ENCODE measurements around the gene KLHDC7A.

Gene KLHDC7A

DNA sequence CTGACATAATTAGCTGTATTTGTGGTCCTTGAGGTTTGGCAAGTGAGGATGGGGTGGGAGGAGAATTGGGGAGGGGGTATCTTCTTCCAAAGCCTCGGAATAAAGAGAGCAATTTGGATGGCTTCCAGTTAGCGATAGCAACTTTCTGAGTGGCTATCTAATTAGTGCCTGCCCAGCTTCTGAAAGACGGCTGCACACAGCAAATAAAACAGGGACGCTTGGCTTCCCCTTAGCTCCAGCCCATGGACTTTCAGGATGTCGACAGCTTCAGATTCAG is 31.1 kb downstream of the KLHDC7A start:
- Mint-ChIP-seq H3K9me3 (peaks cover 19% of the 10 kb centered on the region), H3K4me1 (ENCODE audit: low read depth) (no peaks in the 10 kb centered on the region), H3K36me3 (ENCODE audit: low read depth) (peaks cover 1% of the 10 kb centered on the region), H3K4me3 (no peak overlapping the region), H3K27me3 (ENCODE audit: low read depth) (no peaks in the 10 kb centered on the region), H3K27ac (no peak overlapping the region)

DNA sequence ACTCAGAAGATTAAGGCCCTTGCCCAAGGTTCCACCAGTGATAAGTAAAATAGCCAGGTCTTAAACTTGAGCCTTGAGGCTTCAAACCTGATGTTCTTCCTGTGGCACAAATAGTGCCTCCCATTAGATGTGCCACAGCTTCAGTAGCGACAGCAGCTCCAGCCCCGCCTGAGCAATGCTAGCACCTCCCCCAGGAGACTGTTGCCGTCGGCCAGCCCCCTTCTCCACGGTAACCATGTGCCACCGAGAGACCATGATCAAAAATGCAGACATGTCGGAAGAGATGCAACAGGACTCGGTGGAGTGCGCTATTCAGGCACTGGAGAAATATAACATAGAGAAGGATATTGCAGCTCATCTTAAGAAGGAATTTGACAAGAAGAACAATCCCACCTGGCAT is 32.2 kb downstream of the KLHDC7A start:
- Mint-ChIP-seq H3K27ac (no peak overlapping the region), H3K27me3 (ENCODE audit: low read depth) (no peaks in the 10 kb centered on the region), H3K9me3 (peaks cover 23% of the 10 kb centered on the region), H3K36me3 (ENCODE audit: low read depth) (peaks cover 1% of the 10 kb centered on the region), H3K4me3 (no peak overlapping the region), H3K4me1 (ENCODE audit: low read depth) (no peaks in the 10 kb centered on the region)

DNA sequence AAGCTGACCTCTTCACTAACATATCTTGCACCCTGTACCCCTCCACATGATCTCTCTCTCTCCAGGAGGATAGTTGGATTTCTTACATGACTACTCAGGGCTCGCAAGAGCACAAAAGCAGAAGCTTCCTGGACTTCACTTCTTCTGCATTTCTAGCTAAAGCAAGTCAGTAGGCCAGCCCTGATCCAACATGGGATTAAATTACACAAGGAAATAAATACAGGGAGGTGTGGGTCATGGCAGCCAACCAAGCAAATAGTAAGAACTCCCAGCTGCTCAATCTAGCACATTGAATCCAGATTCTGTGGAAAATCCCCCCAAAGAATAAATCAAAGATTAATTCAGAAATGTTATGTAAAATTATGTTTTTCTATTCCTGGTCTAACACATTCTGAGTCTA is 33.3 kb downstream of the KLHDC7A start:
- H3K27ac Mint-ChIP-seq, result no peak overlapping the region
- H3K36me3 Mint-ChIP-seq (ENCODE audit: low read depth), result peaks cover 1% of the 10 kb centered on the region
- H3K4me1 Mint-ChIP-seq (ENCODE audit: low read depth), result no peaks in the 10 kb centered on the region
- peaks cover 27% of the 10 kb centered on the region for H3K9me3 Mint-ChIP-seq
- H3K27me3 Mint-ChIP-seq (ENCODE audit: low read depth), result no peaks in the 10 kb centered on the region
- H3K4me3 Mint-ChIP-seq, result no peak overlapping the region

DNA sequence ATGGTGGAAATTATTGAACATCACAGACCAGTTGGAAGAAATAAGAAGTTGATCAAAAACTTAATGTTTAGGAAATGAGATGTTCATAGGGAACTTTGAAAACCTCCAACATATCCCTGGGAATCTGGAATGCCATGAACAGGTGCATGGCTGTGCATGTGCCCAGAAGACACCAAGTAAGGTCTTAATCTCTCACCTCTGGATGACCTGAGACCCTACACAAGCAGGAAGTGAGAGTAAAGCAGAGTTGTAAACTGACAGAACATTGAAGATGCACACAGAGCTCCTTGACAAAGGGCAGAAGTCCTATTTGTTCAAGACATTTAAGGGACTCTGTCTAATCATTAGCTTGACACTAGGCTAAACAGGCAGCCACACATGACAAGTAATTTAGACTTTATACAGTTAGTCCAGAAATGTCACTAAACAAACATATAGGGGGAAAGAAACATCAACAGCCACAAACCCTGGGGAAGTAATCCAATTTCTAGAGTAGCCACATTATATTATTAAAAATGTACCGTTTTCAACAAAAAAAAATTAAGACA is 34.5 kb downstream of the KLHDC7A start:
- H3K36me3 Mint-ChIP-seq (ENCODE audit: low read depth), result peaks cover 1% of the 10 kb centered on the region
- H3K27me3 Mint-ChIP-seq (ENCODE audit: low read depth), result no peaks in the 10 kb centered on the region
- H3K27ac Mint-ChIP-seq, result no peak overlapping the region
- H3K9me3 Mint-ChIP-seq, result peaks cover 27% of the 10 kb centered on the region
- no peaks in the 10 kb centered on the region for H3K4me1 Mint-ChIP-seq (ENCODE audit: low read depth)
- H3K4me3 Mint-ChIP-seq, result no peak overlapping the region

DNA sequence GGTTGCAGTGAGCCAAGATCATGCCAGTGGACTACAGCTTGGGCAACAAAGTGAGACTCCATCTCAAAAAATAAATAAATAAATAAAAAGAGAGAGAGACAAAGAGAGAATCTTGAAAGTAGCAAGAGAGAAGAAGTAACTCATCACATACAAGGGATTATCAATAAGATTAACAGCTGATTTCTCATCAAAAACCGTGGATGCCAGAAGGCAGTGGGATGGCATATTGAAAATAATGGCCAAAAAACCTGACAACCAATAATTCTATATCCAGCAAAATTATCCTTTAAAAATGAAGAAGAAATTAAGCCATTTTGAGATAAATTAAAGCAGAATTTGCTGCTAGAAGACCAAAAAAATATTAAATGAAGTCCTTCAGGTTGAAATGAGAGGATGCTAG is 35.7 kb downstream of the KLHDC7A start:
- Mint-ChIP-seq H3K4me1 (ENCODE audit: low read depth) (no peaks in the 10 kb centered on the region), H3K9me3 (peaks cover 27% of the 10 kb centered on the region), H3K27ac (no peak overlapping the region), H3K36me3 (ENCODE audit: low read depth) (peaks cover 1% of the 10 kb centered on the region), H3K27me3 (ENCODE audit: low read depth) (no peaks in the 10 kb centered on the region), H3K4me3 (no peak overlapping the region)

DNA sequence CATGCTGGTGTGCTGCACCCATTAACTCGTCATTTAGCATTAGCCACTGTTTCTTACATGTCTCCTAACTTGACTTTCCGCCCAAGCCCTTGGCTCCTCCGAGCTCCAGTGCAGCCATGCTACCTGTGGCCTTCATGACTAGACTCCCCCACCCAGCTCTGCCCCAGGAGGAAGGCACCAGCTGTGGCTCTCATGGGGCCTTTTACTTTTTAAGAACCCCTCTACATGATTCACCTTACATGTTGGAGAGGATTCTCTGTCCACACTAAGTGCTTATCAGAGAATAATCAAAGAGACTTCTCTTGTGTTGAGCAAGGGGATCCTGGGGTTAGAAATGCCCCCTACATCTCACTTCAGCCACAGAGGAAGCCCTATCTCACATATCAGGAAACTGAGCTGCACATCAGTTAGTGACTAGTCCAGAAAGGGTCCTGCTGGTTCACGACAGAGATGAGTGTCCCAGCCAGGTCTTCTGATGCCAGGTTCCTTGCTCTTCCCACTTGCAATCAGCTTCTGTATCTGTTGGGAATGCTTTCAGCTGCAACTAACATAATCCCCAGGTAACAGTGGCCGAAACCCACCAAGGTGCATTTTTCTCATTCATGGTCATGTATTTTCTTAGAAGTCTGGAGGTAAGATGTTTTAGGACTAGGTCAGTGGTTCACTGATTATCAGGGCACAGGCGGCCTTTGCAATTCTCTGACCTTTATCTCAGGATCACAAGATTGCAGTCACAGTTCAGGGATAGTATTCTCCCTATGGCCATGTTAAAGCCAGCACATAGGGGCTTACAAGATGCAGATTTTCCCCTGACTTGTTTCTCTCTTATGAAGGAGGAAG is 45.9 kb downstream of the KLHDC7A start:
- no peaks in the 10 kb centered on the region for H3K4me1 Mint-ChIP-seq (ENCODE audit: low read depth)

DNA sequence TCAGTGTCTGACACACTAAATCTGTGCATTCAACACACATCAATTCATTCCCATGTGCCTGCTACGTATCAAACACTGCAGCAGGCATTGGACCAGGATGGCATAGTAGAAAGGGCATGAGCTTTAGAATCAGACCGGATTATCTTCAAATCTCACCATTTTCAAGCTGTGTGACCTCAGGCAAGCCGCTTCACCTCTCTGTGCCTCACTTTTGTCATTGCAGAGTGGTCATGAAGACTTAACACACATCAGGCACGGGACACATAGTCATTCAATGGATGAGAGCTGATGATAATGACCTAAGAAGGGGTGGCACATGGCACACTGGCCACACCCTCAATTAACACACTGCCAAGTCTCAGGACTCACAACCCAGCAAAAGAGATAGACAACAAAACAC is 46.8 kb downstream of the KLHDC7A start:
- Mint-ChIP-seq H3K4me3 (no peak overlapping the region), H3K4me1 (ENCODE audit: low read depth) (no peaks in the 10 kb centered on the region), H3K9me3 (no peaks in the 10 kb centered on the region), H3K36me3 (ENCODE audit: low read depth) (no peaks in the 10 kb centered on the region), H3K27ac (no peak overlapping the region), H3K27me3 (ENCODE audit: low read depth) (peaks cover 4% of the 10 kb centered on the region)

More for the DNA sequence above, 45.9 kb downstream of the KLHDC7A start:
- Mint-ChIP-seq H3K9me3 (no peaks in the 10 kb centered on the region), H3K4me3 (no peak overlapping the region), H3K27me3 (ENCODE audit: low read depth) (peaks cover 4% of the 10 kb centered on the region), H3K27ac (no peak overlapping the region), H3K36me3 (ENCODE audit: low read depth) (no peaks in the 10 kb centered on the region)

DNA sequence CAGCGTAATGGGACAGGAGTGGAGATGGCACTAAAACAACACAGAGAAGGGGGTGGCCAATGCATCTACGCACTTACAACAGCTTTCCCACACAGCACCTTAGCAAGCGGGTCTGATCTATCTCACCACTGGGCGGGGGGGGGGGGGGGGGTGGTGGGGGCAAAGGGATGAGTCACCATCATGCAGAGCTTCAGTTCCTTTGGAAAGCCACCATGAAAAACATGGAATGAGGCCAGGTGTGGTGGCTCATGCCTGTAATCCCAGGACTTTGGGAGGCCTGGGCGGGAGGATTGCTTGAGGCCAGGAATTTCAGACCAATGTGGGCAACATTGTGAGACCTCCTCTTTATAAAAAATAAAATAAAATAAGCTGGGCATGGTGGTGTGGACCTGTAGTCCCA is 47.2 kb downstream of the KLHDC7A start:
- Mint-ChIP-seq H3K4me3 (no peak overlapping the region), H3K36me3 (ENCODE audit: low read depth) (no peaks in the 10 kb centered on the region), H3K4me1 (ENCODE audit: low read depth) (no peaks in the 10 kb centered on the region), H3K9me3 (no peaks in the 10 kb centered on the region), H3K27me3 (ENCODE audit: low read depth) (peaks cover 4% of the 10 kb centered on the region), H3K27ac (no peak overlapping the region)

DNA sequence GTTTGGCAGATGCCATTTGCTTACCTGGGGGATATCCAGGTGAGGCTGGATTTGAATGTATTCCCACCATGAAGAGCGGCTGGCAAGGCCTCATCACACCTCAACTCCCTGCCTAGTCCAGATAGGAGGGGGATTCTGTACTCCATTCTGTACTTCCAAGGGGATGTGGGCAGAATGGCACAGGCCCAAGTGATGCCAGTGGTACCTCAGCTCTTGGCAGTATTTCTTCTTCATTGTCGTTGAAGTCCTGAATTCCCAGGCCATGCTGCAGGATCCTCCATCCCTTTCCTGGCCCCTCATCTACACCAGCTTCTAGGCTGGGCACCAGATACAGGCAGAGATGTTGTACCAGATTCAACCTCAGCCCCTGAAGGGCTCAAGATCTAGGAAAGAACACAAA is 47.9 kb downstream of the KLHDC7A start:
- no peak overlapping the region for H3K27ac Mint-ChIP-seq
- peaks cover 4% of the 10 kb centered on the region for H3K27me3 Mint-ChIP-seq (ENCODE audit: low read depth)
- H3K4me1 Mint-ChIP-seq (ENCODE audit: low read depth), result no peaks in the 10 kb centered on the region
- H3K36me3 Mint-ChIP-seq (ENCODE audit: low read depth), result no peaks in the 10 kb centered on the region
- H3K4me3 Mint-ChIP-seq, result no peak overlapping the region
- no peaks in the 10 kb centered on the region for H3K9me3 Mint-ChIP-seq

DNA sequence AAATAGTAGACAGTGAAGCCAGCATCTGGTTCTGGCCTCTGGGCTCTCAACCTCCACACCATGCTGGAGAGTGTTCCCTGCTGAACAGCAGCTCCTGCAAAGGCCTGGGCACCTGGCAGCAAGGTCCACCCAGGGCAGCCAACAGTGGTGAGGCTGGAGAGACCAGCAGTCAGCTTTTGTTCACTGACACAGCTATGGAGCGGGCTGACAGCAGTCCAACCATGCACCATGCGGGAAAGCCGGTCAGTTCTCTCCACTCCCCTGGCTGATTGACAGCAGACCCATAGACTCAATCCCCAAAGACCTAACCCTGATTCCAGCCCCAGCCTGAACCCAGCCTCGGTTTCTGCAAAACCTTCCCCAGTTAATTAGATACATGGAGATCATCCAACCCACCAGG is 49.0 kb downstream of the KLHDC7A start:
- no peaks in the 10 kb centered on the region for H3K9me3 Mint-ChIP-seq
- H3K27ac Mint-ChIP-seq, result no peak overlapping the region
- H3K4me3 Mint-ChIP-seq, result no peak overlapping the region
- peaks cover 8% of the 10 kb centered on the region for H3K27me3 Mint-ChIP-seq (ENCODE audit: low read depth)
- H3K36me3 Mint-ChIP-seq (ENCODE audit: low read depth), result no peaks in the 10 kb centered on the region
- no peaks in the 10 kb centered on the region for H3K4me1 Mint-ChIP-seq (ENCODE audit: low read depth)

DNA sequence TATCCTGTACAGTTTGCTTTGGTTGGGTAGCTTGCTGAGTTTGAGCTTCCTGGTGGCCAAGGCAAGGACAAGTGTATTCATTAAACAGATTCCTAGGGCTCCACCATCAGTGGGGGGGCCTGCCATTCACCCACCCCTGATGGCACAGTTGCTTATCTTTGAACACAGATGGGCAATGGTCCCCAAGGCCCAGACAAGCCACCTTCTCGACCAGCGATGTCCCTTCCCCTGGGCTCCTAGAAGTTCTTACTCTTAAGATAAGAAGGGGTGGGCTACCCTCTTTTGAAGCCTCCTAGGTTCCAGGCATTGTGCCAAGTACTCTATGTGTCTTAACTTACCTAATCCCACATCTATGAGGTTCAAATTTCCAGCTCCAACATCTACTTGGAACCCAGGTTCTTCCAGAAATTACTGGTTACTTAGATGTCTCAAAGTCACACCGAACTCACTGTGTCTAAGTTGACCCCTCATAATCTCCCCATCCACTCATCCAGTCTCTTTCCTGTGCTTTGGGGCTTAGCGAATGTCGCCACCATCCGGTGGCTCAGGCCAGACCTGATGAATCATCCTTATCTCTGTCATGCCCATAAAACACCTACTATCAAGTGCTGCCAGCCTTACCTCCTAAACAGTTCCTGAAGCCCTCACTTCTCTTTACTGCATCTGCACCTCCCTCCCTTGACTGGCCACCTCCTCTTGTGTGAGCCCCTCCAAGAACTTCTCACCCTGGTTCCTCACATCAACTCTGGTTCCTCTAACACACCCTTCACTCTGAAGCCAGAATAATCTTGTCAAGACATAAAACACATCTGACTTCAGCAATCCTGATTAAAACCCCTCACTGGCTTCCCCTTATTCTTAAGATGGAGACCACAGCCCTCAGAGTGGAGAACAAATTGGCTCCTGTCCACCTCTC is 50.1 kb downstream of the KLHDC7A start:
- Mint-ChIP-seq H3K27ac (no peak overlapping the region), H3K27me3 (ENCODE audit: low read depth) (peaks cover 9% of the 10 kb centered on the region), H3K9me3 (no peaks in the 10 kb centered on the region), H3K4me1 (ENCODE audit: low read depth) (no peaks in the 10 kb centered on the region), H3K4me3 (no peak overlapping the region), H3K36me3 (ENCODE audit: low read depth) (no peaks in the 10 kb centered on the region)

DNA sequence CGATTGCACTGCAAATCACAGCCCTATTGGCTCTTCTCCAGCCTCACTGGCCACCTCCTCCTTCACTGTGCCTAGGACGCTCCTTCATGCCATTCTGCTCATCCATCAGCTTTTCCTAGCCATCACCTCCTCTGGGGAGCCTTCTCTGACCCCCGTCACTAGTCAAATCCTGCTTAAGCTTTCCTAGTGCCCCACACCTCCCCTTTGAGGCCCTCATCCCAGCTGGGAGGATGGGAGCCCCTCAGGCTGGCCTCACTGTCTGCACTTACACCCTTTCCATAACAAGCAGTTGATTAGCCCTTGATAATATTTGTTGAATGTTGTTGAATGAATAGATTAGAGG is 50.7 kb downstream of the KLHDC7A start:
- H3K27ac Mint-ChIP-seq, result no peak overlapping the region

DNA sequence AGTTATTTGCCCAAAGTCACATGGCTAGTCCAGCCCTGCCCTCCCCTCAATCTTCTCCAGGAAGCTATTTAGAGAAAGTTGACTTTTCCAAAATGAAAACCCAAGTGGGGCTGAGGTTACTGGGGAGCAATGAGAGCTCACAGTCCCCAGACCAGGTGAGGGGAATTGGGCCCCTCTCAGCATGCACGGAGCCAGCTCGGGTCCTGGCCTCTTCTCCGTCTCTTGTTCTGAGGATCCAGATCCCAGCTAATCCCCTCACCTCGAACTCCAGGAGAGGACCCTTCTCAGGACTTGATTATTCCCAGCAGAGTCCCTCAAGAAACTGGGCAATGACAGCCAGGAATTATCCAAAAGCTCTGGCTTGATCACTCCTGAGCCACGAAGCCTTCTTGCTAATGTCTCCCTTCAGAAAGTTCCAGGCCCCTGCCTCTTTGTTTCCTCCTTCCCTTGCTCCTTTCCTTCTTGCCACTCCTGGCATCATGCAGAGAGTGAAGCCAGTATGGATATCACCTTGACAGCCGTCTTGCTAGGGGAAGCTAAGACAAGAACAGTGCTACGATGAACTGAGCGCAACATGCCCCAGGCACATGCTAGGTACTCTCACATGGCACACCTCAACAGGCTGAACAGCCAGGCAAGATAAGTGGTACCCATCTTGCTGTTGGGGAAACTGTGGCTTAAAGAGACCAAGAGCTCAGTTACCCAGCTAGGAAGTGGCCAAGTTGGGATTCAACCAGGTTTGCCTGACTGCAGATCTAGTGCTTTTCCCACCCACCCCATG is 51.9 kb downstream of the KLHDC7A start:
- Mint-ChIP-seq H3K36me3 (ENCODE audit: low read depth) (no peaks in the 10 kb centered on the region), H3K9me3 (no peaks in the 10 kb centered on the region), H3K4me3 (no peak overlapping the region), H3K27me3 (ENCODE audit: low read depth) (peaks cover 9% of the 10 kb centered on the region), H3K27ac (no peak overlapping the region), H3K4me1 (ENCODE audit: low read depth) (no peaks in the 10 kb centered on the region)

More for the DNA sequence above, 50.7 kb downstream of the KLHDC7A start:
- Mint-ChIP-seq H3K9me3 (no peaks in the 10 kb centered on the region), H3K27me3 (ENCODE audit: low read depth) (peaks cover 9% of the 10 kb centered on the region), H3K36me3 (ENCODE audit: low read depth) (no peaks in the 10 kb centered on the region), H3K4me3 (no peak overlapping the region), H3K4me1 (ENCODE audit: low read depth) (no peaks in the 10 kb centered on the region)

DNA sequence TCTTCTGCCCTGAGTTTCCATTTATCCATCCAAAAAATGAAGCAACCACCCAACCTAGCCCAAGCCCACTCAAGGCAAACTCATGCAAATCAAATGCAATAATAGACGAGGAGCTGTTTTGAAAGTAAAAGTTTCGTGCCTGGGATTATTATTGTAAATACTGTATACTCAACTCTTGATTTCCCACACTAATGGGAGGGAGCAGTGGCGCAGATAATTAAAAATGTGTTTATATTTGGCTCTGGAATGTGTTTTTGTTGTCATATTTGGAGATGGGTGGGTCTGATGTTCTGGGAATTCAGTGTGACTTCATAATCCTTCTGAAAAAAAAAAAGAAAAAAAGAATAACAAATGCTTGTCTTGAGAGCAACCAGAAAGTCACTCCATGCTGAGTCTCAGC is 52.5 kb downstream of the KLHDC7A start:
- H3K9me3 Mint-ChIP-seq, result no peaks in the 10 kb centered on the region
- no peak overlapping the region for H3K4me3 Mint-ChIP-seq
- H3K27me3 Mint-ChIP-seq (ENCODE audit: low read depth), result peaks cover 9% of the 10 kb centered on the region
- no peaks in the 10 kb centered on the region for H3K36me3 Mint-ChIP-seq (ENCODE audit: low read depth)
- no peaks in the 10 kb centered on the region for H3K4me1 Mint-ChIP-seq (ENCODE audit: low read depth)
- no peak overlapping the region for H3K27ac Mint-ChIP-seq
